ENCODE measurements around the gene TET3.

DNA sequence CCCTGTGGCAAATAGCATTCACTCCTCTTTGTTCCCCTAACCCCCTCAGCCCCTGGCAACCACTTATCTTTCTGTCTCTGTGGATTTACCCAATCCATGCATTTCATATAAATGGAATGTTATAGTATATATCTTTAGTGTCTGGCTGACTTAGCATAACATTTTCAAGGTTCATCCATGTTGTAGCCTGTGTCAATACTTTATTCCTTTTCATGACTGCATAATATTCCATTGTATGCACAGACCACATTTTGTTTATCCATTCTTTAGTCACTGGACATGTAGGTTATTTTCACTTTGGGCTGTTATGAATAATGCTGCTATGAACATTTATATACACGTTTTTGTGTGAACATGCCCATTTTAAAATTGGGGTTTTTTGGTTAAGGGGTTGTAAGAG is 42.8 kb downstream of the TET3 start:
- TF ChIP-seq, protein P1, sequence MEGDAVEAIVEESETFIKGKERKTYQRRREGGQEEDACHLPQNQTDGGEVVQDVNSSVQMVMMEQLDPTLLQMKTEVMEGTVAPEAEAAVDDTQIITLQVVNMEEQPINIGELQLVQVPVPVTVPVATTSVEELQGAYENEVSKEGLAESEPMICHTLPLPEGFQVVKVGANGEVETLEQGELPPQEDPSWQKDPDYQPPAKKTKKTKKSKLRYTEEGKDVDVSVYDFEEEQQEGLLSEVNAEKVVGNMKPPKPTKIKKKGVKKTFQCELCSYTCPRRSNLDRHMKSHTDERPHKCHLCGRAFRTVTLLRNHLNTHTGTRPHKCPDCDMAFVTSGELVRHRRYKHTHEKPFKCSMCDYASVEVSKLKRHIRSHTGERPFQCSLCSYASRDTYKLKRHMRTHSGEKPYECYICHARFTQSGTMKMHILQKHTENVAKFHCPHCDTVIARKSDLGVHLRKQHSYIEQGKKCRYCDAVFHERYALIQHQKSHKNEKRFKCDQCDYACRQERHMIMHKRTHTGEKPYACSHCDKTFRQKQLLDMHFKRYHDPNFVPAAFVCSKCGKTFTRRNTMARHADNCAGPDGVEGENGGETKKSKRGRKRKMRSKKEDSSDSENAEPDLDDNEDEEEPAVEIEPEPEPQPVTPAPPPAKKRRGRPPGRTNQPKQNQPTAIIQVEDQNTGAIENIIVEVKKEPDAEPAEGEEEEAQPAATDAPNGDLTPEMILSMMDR (conservative IDR thresholded peaks at IDR 0.05 in 1 of 2, IDR thresholded peaks at IDR 0.05 in 1 of 2; ENCODE audit: low read depth in 1 of 2, low read length in 2 of 2): no peak
- no peak for TF ChIP-seq EZH2 (IDR thresholded peaks at IDR 0.05; ENCODE audit: low read length, missing control alignments)
